Activated T-cell treated with anti-CD3 and anti-CD28 coated beads, Interleukin-2, amount 50 U/mL, for 48 hours (primary cell): ENCODE data around the gene CDC42.
A peak's percentile ranks its signal among the peaks of the same experiment; 100 is the strongest.

Experiments used
- DNase-seq, 2 experiments: peaks; one replicate each; pipeline ENCODE4 v3.0.0-alpha.2; 2020

CDC42 gene

DNA sequence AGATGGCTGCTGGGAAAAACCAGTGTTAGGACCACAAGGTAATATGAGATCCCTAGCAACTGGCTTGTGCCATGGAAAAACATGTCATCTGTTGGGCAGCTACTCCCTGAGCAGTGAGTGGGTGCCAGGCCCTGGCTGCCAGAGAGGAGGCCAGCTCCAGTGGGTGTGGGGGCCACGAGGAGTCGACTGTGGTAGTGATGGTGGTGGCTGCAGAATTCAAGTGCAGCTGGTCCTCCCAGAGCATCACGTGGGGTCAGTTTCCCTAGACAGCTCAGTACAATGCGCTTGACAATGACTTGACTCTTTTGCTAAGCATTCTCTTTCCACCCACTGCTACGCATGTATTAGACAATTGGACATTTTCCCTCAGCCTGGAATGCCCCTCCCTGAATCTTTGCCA lies 14.5 kb upstream of the CDC42 start:
- no peak for DNase-seq

DNA sequence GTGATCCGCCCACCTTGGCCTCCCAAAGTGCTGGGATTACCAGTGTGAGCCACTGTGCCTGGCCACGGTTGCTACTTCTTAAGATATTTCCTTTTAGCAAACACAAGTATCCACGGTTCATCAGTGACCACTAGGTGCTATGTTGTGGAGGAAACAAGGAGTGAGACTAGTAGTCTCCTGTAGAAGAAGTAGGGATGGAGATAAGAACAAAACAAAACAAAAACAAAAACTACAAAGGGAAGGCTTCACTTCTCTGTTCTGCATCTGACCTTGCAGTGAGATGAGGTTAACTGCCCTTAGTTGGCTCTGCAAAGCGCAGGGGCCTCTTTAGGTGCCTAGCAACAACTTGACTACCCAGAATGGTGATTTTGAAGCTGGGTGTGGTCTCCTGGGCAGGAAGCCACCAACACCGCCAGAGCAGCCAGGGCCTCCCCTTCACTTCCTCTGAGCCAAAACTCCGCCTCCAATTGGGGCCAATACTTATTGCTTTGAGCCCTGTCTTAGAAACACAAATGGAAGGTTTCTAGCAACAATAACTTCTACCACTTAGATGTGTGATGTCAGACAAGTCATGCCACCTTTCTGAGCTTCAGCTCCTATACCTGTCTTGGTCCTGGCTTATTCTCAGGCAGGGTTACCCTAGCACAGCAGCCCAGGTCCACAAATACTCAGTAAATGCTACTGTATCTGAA lies 12.8 kb upstream of the CDC42 start:
- peak; percentile 84 to 88 for DNase-seq

DNA sequence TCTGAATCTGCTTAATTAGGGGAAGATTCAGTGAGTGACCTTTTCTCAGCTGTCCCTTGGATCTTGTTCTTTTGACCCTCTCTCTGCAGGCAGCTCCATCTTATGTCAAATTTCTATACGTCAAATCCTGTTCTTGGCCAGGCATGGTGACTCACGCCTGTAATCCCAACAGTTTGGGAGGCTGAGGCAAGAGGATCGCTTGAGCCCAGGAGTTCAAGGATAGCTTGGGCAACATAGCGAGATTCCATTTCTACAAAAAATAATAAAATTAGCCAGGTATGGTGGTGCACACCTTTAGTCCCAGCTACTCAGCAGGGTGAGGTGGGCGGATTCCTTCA lies 12.3 kb upstream of the CDC42 start:
- DNase-seq, result no peak

DNA sequence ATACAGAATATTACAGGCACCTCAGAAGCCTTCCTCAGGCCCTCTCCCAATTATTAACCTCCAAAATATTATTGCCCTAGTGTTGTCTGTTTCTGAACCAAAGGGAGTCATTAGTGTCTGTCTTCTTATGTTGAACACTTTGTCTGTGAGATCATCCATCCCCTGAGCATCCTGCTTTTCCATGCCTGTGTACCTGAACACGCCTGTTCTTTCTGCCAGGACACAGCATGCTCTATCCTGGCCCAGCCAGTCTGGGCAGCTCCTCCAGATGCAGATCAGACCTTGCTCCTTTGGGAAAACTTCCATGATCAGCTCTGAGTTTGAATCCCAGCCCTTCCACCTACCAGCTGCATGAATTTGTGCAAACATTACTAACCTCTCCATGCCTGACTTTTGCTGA lies 11.0 kb upstream of the CDC42 start:
- DNase-seq, result no peak

DNA sequence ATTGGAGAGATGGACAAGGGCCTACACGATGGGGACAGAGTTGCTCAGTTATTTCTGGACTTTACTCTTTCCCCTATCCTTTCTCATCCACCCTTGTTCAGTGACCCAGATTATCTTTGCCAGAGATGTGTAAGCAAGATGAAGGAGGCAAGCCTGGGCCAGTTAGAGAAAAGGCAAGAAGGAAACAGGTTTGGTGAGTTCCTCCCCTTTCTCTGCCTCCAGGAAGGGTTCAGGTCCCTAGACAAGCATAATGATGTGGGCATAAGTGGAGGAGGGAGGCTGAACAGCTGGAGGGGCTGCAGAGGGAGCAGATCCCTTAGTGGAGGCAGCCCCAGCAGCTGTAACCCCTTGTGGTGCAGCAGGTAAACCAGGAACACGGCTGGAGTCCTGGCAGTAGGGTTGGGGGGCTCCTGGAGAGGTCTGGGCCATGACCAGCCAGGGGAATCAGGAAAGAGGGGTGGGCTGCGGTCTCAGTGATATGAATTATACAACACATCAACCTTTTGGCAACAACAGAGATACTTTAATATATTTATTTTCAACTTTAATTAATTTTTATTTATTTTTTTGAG lies 9.2 kb upstream of the CDC42 start:
- DNase-seq, result no peak

DNA sequence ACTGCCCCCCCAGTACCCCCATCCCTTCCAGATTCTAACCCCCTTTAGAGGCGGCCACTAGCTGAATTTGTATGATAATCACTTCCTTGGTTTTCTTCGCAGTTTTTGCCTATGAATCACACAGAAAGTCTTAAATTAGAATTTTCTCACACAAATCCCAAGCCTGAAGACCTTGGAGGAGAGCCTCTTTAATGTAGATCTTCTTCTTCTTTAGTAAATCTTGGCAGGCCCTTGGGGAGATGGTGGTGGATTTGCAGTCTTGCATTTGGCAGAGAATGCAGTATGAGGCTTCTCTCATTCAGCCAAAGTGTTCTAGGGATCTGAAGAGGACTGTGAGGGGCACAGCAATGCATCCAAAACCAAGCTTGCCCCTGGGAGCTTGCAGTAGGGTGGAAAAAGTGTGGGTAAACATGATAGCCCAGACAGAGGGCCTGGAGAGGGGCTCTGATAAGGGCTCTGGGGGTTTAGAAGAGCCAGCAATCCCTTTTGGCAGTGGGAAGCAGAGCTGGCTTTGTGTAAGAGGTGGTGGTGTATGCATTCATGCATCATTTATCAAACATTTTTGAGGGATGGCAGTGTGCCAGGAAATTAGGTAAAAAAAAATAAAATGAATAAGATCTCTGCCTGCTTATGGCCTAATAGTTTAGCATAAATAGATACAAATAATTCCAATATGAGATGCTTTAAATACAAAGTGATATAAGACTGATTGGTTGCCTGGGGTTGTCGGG lies 7.7 kb upstream of the CDC42 start:
- no peak for DNase-seq

DNA sequence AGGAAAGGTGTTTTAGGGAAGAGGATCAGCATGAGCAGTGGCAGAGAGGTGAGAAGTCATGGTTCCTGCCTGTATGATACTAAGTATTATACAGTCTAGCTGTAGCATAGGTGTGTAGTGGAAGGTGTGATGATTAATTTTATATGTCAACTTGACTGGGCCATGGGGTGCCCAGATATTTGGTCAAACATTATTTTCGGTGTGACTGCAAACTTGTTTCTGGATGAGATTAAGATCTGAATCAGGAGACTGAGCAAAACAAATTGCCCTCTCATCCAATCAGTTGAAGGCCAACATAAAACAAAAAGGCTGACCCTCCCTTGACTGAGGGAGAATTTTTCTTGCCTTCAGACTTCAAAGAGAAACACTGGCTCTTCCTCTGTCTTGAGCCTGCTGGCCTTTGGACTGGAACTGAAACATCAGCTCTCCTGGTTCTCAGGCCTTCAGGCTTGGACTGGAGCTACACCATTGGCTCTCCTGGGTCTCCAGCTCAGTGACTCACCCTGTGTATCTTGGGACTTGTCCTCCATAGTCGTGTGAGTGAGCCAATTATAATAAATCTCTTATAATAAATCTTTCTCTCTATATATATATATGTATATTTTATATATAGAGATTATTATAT lies 6.8 kb upstream of the CDC42 start:
- no peak for DNase-seq

DNA sequence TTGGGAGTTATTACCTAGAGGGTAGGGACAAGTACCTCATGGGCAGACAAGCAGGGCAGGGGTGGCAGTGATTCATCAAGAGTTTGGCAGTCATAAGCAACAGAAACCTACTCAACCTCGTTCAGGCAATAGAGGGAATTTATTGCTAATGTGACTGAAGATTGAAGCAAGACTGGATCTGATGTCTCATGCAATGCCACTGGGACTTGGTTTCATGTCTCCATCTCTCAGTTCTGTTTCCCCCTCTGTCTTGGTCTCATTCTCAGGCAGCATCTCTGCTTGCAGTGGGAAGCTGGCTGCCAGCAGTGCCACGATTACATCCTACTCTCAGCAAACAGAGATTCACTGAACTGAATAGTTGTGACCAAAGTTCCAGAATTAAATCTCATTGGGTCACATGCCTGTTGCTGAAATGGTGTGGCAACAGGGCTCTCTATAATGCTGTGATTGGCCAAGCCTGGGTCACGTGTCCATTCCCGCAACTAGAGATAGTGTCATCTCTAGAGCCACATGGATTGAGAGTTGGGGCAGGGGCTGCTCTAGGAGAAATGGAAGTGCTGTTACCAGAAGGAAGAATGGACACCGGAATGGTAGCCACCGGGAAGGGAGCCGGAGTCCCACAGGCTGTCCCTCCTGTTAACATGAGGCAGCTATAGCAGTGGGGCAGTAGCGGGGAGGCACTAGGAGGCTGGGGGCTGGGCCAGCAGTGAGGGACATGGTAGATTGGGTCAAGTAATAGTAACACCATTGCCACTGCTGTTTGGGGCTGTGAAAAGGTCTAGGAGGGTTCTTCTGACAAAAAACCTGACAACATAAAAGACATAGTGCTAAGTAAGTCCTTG lies 3.9 kb upstream of the CDC42 start:
- DNase-seq, result peak; percentile 52 to 64

DNA sequence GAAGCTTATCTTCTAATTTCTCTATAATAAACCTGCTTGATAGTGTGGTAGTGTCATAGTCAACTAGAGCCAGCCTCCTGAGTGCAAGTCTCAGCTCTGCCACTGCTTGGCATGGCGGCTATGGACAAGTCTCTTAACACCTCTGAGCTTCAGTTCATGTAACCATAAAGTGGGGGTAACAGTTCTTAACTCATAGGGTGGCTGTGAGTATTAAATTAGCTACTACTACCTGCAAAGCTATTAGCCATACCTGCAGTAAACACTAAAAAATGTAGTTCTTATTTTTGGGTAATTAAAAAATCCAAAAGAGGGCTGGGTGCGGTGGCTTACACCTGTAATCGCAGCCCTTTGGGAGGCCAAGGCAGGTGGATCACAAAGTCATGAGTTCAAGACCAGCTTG lies 2.2 kb upstream of the CDC42 start:
- no peak for DNase-seq

DNA sequence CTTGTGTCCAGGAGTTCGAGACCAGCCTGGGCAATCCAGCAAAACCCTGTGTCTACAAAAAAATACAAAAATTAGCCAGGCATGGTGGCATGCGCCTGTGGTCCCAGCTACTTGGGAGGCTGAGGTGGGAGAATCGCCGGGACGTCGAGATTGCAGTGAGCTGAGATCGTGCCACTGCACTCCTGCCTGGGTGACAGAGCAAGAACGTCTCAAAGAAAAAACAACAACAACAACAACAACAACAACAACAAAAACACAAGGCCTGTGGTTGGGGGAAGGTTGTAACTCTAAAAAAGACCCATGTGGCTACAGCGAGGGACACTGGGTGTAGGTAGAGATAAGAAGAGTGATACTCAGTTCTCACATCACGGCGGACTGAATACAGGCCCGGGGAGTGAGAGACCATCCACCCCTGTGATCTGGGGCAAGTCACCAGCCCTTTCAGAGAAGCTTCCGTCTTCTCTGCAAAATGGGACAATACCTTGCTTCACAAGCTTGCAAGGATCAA lies 848 bp upstream of the CDC42 start:
- no peak for DNase-seq

DNA sequence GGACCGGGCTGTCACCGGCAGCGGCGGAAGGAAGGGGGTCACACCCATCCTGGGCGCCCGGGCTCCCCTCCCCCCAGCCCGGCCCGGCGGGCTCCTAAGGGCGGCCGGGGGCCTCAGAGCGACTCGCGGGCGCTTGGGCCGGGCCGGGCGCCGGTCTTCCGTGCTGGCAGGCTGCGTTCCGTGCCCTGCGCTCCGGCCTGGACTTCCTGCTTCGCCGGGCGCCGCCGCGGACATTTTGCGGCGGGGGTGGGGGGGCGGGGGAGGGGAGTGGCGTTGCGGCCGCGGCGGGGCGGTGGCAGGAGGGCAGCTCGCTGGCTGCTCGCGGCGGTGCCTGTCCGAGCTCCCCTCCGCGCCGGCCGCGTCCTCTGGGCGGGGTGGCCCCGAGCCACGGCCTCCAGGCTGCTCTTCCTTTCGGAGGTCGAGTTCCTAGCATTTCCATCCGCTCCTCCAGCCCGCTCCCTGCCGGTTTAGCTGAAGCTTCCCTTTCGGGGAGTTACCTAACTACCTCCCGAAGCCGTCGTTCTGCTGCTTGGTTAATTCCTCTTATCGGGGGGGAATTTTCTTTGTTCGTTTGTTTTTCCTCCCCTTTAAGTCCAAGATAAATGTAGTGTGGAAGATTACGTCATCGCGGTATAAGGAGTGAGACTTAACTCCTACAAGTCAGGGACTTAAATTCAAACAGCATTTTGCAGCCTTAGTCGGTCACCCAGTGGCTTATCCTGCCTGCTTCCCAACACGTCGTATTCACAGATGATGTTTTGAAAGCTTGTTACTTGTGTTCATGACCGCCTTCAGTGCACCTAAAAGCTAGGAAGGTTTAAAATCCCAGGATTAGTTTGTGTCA lies 730 bp downstream of the CDC42 start:
- peak; percentile 66 to 69 for DNase-seq

DNA sequence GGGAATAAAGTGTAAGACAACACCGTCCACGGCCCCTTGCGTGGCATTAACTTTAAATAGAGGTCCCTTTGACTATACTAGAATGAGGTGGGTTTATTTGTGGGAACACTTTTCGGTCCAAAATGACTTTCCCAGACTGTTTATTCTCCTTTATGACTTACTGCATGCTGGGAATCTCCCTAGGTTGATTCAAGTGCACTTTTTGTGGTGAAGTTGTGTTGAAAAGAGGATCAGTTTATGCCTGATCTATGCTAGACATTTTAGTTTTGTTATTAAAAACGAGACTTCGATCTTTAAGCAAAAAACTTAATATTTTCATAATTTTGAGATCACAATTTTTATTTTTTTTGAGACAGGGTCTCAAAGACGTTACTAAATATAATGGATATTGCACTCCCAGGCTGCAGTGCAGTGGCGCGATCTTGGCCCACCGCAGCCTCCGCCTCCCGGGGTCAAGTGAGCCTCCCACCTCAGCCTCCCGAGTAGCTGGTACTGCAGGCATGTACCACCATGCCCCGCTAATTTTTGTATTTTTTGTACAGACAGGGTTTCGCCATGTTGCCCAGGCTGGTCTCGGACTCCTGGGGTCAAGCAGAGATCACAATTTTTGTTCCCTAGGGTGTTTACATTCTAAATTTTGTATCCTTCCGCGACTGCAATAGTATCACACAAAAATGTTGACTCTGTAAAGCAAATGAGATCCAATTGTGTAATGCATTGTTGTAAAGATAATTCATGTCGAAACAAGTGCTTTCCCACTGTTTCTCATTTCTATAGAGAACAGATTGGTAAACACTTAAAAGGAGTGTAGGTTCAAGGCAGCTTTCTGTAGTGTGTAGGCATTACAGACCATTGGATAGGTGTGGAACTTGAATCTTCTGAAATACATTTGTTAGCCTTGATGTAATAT lies 1.6 kb downstream of the CDC42 start:
- no peak for DNase-seq

DNA sequence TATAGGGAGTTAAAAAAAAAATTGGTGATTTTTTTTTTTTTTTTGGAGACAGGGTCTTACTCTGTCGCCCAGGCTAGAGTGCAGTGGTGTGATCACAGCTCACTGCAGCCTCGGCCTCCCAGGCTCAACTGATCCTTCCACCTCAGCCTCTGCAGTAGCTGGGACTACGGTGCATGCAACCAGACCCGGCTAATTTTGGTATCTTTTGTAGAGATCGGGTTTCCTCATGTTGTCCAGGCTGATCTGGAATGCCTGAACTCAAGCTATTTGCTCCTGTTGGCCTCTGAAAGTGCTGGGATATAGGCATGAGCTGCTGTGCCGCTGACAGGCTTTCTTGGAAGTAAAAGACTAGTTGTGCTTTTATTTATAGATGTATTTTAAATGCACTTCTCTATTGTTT lies 3.0 kb downstream of the CDC42 start:
- DNase-seq, result no peak

DNA sequence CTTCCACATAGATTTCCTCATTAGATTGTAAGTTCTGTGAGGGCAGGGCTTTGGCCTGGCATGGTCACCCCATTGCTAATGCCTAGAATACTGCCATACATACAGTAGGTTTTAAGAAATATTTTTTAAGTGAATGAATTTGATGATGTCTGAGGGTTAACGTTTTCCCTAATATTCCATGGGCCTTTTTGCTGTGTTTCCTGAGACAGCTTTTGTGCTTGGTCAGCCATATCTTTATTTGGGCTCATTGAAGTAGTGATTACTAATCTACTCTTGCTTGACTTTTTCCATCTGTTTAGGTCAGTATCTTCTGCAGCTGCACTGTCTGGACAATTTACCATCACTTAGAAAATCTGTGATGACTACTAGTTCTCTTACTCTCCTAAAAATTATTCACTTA lies 3.5 kb downstream of the CDC42 start:
- DNase-seq, result no peak

DNA sequence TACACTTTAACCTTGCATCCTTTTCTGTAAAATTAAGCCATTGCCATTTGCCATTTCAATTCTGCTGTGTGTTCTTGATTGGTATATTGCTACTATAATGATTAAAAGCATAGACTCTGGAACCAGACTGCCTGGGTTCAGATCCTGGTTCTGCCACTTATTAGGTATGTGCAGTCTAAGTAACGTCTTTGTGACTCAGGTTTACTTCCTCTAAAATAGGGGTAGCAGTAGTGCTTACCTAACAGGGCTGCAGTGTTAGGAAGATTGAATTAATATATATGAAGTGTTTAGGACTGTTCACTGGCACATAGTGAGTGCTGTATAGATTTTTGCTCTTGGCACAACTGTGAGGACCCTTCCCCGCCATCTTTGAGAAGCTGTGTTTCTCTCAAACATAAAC lies 4.4 kb downstream of the CDC42 start:
- DNase-seq, result no peak

DNA sequence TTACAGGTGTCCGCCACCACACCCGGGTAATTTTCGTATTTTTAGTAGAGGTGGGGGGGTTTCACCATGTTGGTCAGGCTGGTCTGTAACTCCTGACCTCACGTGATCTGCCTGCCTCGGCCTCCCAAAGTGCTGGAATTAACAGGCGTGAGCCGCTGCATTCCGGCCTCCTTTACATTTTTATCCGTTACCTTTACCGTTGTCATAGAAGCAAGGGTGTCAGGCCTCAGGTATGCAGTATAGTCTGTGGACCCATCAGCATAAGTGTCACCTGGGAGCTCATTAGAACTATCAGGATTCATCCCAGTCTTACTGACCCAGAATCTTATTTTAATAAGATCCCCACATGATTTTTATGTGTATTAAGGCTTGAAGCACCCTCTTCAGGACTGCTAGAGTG lies 5.4 kb downstream of the CDC42 start:
- no peak for DNase-seq

DNA sequence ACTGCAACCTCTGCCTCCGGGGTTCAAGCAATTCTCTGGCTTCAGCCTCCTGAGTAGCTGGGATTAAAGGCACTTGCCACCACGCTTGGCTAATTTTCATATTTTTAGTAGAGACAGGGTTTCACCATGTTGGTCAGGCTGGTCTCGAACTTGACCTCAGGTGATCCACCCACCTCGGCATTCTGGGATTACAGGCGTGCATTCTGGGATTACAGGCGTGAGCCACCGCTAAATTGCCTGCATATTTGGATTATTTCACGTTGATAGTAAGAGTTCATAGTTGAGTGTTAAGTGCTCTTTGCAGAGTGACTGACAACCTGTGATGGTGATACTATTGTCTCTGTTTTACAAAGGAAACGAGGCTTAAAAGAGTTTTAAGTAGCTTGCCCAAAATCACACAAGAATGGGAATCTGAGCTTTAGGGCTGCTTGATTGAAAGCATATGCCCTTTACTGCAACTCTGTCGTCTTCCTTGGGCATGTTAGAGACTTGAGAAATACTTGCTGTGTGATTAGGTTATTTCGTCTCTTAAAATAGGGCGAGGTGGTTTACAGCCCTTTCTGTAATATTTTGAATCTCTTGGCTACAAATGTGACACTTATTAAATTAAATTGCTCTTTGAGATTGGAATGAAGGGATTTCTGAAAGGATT lies 12.4 kb downstream of the CDC42 start:
- no peak for DNase-seq

DNA sequence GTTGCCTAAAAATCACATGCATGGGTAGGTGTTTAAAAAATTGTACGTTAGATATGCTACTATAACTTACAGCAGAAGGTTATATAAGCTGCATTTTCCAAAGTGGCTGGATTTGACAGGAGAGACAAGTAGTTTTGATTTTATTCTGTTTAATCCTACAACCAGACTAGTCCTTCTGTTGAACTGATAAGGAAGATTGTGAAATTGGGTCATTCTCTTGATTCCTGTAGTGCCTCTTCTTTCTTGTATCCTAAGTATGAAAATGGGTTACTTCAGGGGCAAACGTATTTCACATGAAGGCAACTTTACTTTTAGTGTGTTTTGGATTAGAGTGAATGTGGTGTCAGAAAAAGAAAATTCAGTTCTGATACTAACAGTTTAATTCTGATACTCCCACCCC lies 19.0 kb downstream of the CDC42 start:
- DNase-seq, result no peak

DNA sequence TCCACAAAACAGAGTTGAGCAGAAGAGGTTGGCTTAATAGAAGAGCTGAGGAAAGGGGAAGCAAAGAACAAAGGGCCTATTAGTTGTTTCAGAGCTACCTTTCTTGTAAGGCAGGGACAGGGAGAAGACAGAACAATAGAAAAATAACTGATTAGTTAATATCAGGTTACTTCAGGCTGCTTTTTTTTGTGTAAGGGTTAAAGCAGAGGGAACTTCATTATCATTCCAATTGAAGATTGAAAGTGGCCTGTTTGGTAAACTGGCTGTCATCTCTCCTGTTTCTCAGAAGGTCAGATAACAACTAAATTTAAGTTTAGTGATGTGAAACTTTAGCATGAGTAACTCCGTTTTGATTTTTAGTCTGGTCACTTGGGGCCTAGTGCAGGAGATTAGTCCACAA lies 22.3 kb downstream of the CDC42 start:
- DNase-seq, result no peak

DNA sequence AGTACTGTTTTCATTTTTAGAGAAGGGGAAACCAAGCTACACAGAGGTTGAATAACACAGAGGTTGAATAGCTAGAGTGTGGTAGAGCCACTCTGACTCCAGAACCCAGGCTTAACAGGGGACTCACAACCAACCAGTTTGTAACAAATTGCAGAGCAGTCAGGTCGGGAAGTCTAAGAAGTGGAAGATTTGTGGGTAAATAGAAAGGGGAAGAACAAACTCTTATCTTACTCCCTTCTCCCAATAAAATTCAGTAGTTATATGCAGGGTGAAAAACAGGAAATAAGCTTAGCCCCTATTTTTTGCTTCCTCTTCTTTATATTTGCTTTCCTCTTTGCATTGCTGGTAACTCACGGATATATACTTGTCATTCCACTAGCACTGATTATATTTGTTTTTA lies 23.2 kb downstream of the CDC42 start:
- no peak for DNase-seq
